Measurements from ENCODE around the gene ANXA6. TPM values are rescaled to one million over a fixed set of nuclear protein-coding genes. Genes with fewer than 3 reads are reported as not detected.
A peak's percentile ranks its signal among the peaks of the same experiment; 100 is the strongest.

Gene ANXA6
- total RNA-seq, 1 experiment from 2014 or later = 51.9 TPM

- Mint-ChIP-seq H3K27ac (ENCODE audit: unreplicated experiment) (peak overlapping the region; percentile 11), H3K36me3 (ENCODE audit: insufficient read depth, unreplicated experiment) (peaks cover 44% of the 10 kb centered on the region), H3K9me3 (ENCODE audit: unreplicated experiment) (no peaks in the 10 kb centered on the region), H3K27me3 (ENCODE audit: insufficient read depth, unreplicated experiment) (no peaks in the 10 kb centered on the region), H3K4me1 (ENCODE audit: low read depth, unreplicated experiment) (peaks cover 10% of the 10 kb centered on the region), H3K4me3 (ENCODE audit: unreplicated experiment) (no peak overlapping the region)
- Histone ChIP-seq H3K4me3 (ENCODE audit: low read depth, low read length) (no peak overlapping the region), H3K27me3 (replicated peaks; ENCODE audit: control insufficient read depth, insufficient read depth, low read length) (no peaks in the 10 kb centered on the region), H3K36me3 (ENCODE audit: control insufficient read depth, insufficient read depth, low read length) (peaks cover 4% of the 10 kb centered on the region), H3K9me3 (no peaks in the 10 kb centered on the region), H3K4me1 (peaks cover 6% of the 10 kb centered on the region; the same call in 1 of the 2 replicates)
- ChIA-PET POLR2A (no interaction called here), CTCF (interaction anchor here (0.7 to 1.4 kb wide), 2 partner anchors 52 to 61 kb away, joined by 3 read pairs; no protein-coding TSS in a partner anchor)
- TF ChIP-seq CTCF (IDR thresholded peaks at IDR 0.05; ENCODE audit: insufficient read depth in 1 of 2, low read depth in 1 of 2, low read length in 1 of 2, severe bottlenecking in 1 of 2, unreplicated experiment in 1 of 2) = no peak
- no TSS peak for BruUV-seq (replicated peaks)
- intact Hi-C loops (cut with micrococcal nuclease; ENCODE audit: unreplicated experiment) = no loop called here
- no peak for DNase-seq
Observed at GRCh38 chr5:151053796-151054462, 103.7 kb downstream of the ANXA6 start.

- no peak for TF ChIP-seq CTCF (IDR thresholded peaks at IDR 0.05; ENCODE audit: insufficient read depth in 1 of 2, low read depth in 1 of 2, low read length in 1 of 2, severe bottlenecking in 1 of 2, unreplicated experiment in 1 of 2)
- Histone ChIP-seq H3K4me1 (peaks cover 6% of the 10 kb centered on the region; the same call in 1 of the 2 replicates), H3K36me3 (ENCODE audit: control insufficient read depth, insufficient read depth, low read length) (peaks cover 9% of the 10 kb centered on the region), H3K27me3 (replicated peaks; ENCODE audit: control insufficient read depth, insufficient read depth, low read length) (no peaks in the 10 kb centered on the region), H3K9me3 (no peaks in the 10 kb centered on the region), H3K4me3 (ENCODE audit: low read depth, low read length) (no peak overlapping the region)
- H3K9me3 Mint-ChIP-seq (ENCODE audit: unreplicated experiment) = no peaks in the 10 kb centered on the region
- no TSS peak for BruUV-seq (replicated peaks)
- H3K27ac Mint-ChIP-seq (ENCODE audit: unreplicated experiment) = no peak overlapping the region
- POLR2A ChIA-PET = interaction anchor here (0.6 kb wide), 1 partner anchor 10 kb away, joined by 3 read pairs; no protein-coding TSS in a partner anchor
- intact Hi-C loops (cut with micrococcal nuclease; ENCODE audit: unreplicated experiment) = no loop called here
- CTCF ChIA-PET = interaction anchor here (0.7 to 2.0 kb wide), 4 partner anchors 51 to 241 kb away, joined by 9 to 51 read pairs (median 13); no protein-coding TSS in a partner anchor
- no peak for DNase-seq
- peaks cover 44% of the 10 kb centered on the region for H3K36me3 Mint-ChIP-seq (ENCODE audit: insufficient read depth, unreplicated experiment)
- no peak overlapping the region for H3K4me3 Mint-ChIP-seq (ENCODE audit: unreplicated experiment)
- peaks cover 10% of the 10 kb centered on the region for H3K4me1 Mint-ChIP-seq (ENCODE audit: low read depth, unreplicated experiment)
- no peaks in the 10 kb centered on the region for H3K27me3 Mint-ChIP-seq (ENCODE audit: insufficient read depth, unreplicated experiment)
Observed at GRCh38 chr5:151052836-151053235, 104.7 kb downstream of the ANXA6 start.

GRCh38 chr5:151051931-151052608 is 105.5 kb downstream of the ANXA6 start:
- H3K36me3 ChIP-seq (ENCODE audit: control insufficient read depth, insufficient read depth, low read length) = peaks cover 10% of the 10 kb centered on the region
- no peak for TF ChIP-seq CTCF (IDR thresholded peaks at IDR 0.05; ENCODE audit: insufficient read depth in 1 of 2, low read depth in 1 of 2, low read length in 1 of 2, severe bottlenecking in 1 of 2, unreplicated experiment in 1 of 2)
- ChIA-PET POLR2A (interaction anchor here (0.6 kb wide), 1 partner anchor 11 kb away, joined by 3 read pairs; no protein-coding TSS in a partner anchor), CTCF (interaction anchor here (0.7 to 2.0 kb wide), 13 partner anchors 20 to 273 kb away, joined by 3 to 51 read pairs (median 7); partner anchors contain the start of genes GM2A, GPX3 and SMIM3)
- no peak overlapping the region for H3K4me3 ChIP-seq (ENCODE audit: low read depth, low read length)
- H3K27me3 Mint-ChIP-seq (ENCODE audit: insufficient read depth, unreplicated experiment) = no peaks in the 10 kb centered on the region
- H3K4me1 Mint-ChIP-seq (ENCODE audit: low read depth, unreplicated experiment) = peaks cover 10% of the 10 kb centered on the region
- DNase-seq = no peak
- no peaks in the 10 kb centered on the region for H3K27me3 ChIP-seq (replicated peaks; ENCODE audit: control insufficient read depth, insufficient read depth, low read length)
- peaks cover 46% of the 10 kb centered on the region for H3K36me3 Mint-ChIP-seq (ENCODE audit: insufficient read depth, unreplicated experiment)
- H3K4me3 Mint-ChIP-seq (ENCODE audit: unreplicated experiment) = no peak overlapping the region
- intact Hi-C loops (cut with micrococcal nuclease; ENCODE audit: unreplicated experiment) = loop anchor here (1.0 to 2.0 kb wide), 3 partner anchors 29 to 112 kb away; partner anchors contain the start of gene TNIP1
- peak overlapping the region; percentile 53 for H3K27ac Mint-ChIP-seq (ENCODE audit: unreplicated experiment)
- H3K9me3 Mint-ChIP-seq (ENCODE audit: unreplicated experiment) = no peaks in the 10 kb centered on the region
- H3K4me1 ChIP-seq = peaks cover 6% of the 10 kb centered on the region; the same call in 1 of the 2 replicates
- no TSS peak for BruUV-seq (replicated peaks)
- no peaks in the 10 kb centered on the region for H3K9me3 ChIP-seq
